ENCODE measurements around the gene IQSEC3.
"Not testable (repeated sequence)": the region's sequence is repeated elsewhere in the genome, so short reads cannot be mapped to it uniquely, and the experiment has no call there.

The IQSEC3 gene

DNA sequence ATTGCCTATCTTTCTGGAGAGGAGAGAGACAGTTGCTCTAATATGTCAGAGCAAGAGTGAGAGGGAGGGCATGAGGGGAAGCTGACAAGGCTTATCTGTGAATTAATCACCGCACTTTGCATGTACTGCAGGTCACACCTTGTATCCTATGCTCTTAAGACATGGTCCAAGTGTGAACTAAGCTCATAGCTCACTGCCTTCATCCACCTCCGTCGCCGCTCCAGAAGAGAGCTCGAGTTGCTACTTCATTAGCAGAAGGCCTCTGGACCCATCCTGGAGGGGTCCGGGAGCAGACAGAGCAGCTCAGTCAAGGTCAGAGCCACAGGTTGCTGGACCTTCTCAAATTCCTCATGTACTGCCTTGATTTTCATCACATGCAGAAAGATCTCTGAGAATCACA lies 14.6 kb upstream of the IQSEC3 start:
- H3K36me3 ChIP-seq (replicated peaks; ENCODE audit: insufficient read depth, low read length); H3K9ac ChIP-seq (ENCODE audit: low read length); H3F3A ChIP-seq (ENCODE audit: insufficient read depth, low read length); H3K9me2 ChIP-seq (replicated peaks; ENCODE audit: insufficient read depth, low read length); H3K27ac ChIP-seq (ENCODE audit: low read length); H3K4me1 ChIP-seq (ENCODE audit: low read length); DNase-seq; H3K79me2 ChIP-seq (ENCODE audit: low read length); H4K20me1 ChIP-seq (ENCODE audit: insufficient read depth, low read length); H3K4me3 ChIP-seq (ENCODE audit: low read length); H2AFZ ChIP-seq (ENCODE audit: low read length); H3K9me3 ChIP-seq (replicated peaks; ENCODE audit: insufficient read depth, low read length); H3K4me2 ChIP-seq (ENCODE audit: low read depth, low read length): not testable (repeated sequence)
- peaks cover 70% of the 10 kb centered on the region for H3K27me3 ChIP-seq (replicated peaks; ENCODE audit: insufficient read depth, low read length)

DNA sequence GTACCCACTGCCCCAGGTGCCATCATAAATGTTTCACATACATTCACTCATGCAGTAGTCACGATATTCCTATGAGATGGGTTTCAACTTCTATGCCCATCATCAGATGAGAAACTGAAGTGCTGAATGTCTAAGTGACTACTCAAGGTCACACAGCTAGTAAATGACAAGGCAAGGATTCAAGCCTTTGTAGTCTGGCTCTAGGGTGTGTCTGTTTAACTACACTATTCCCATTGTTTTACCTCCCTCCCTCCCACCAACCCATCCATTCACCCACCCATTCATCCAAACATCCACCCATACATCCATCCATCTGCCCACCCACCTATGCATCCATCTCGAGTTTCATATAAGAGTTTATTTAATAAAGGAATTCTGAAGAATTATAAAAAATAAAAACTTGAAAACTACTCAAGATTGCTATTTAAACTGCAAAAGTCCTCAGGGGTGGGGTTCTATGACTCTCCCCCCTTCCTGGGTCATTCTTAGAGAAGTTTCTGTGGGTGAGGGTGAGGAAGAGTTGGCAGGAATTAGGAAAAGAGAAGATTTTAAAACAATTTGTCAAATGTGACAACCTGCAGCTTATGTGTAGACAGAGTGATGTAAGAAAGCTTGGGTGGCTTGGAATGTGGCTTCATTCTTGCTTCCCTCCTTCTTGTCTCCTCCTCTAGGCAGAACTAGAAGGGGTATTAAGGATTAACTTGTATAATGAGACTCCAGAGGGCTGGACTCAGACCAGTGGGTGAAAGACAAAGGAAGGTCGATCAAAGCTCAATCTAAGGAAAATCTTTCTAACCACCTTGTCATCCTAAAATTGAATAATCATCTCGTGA lies 13.4 kb upstream of the IQSEC3 start:
- H3K36me3 ChIP-seq (replicated peaks; ENCODE audit: insufficient read depth, low read length); DNase-seq; H3K4me2 ChIP-seq (ENCODE audit: low read depth, low read length): not testable (repeated sequence)

GRCh38 chr12:53735-54730 lies 12.5 kb upstream of the IQSEC3 start:
- no peak for TF ChIP-seq EZH2 (optimal IDR thresholded peaks at IDR 0.05; ENCODE audit: low read depth, low read length)
- no peak for TF ChIP-seq CTCF (IDR thresholded peaks at IDR 0.05; ENCODE audit: low read length)
- no peak for TF ChIP-seq EZH2phosphoT487 (IDR thresholded peaks at IDR 0.05; ENCODE audit: low read length)
- H4K20me1 ChIP-seq (ENCODE audit: insufficient read depth, low read length) = no peaks in the 10 kb centered on the region
- H3K79me2 ChIP-seq (ENCODE audit: low read length) = no peaks in the 10 kb centered on the region
- H3K4me3 ChIP-seq (ENCODE audit: low read length) = no peak overlapping the region
- no peak overlapping the region for H3K27ac ChIP-seq (ENCODE audit: low read length)
- no peak overlapping the region for H2AFZ ChIP-seq (ENCODE audit: low read length)
- no peak overlapping the region for H3K4me2 ChIP-seq (ENCODE audit: low read depth, low read length)
- H3F3A ChIP-seq (ENCODE audit: insufficient read depth, low read length) = no peaks in the 10 kb centered on the region
- no peak for DNase-seq
- no peak overlapping the region for H3K9ac ChIP-seq (ENCODE audit: low read length)
- no peaks in the 10 kb centered on the region for H3K9me2 ChIP-seq (replicated peaks; ENCODE audit: insufficient read depth, low read length)
- H3K9me3 ChIP-seq (replicated peaks; ENCODE audit: insufficient read depth, low read length) = no peaks in the 10 kb centered on the region
- peaks cover 74% of the 10 kb centered on the region for H3K27me3 ChIP-seq (replicated peaks; ENCODE audit: insufficient read depth, low read length)
- no peaks in the 10 kb centered on the region for H3K36me3 ChIP-seq (replicated peaks; ENCODE audit: insufficient read depth, low read length)
- H3K4me1 ChIP-seq (ENCODE audit: low read length) = no peaks in the 10 kb centered on the region

More for the DNA sequence above, 13.4 kb upstream of the IQSEC3 start:
- H3K9me3 ChIP-seq (replicated peaks; ENCODE audit: insufficient read depth, low read length); H3K4me1 ChIP-seq (ENCODE audit: low read length); H4K20me1 ChIP-seq (ENCODE audit: insufficient read depth, low read length); H3K79me2 ChIP-seq (ENCODE audit: low read length); H3K4me3 ChIP-seq (ENCODE audit: low read length); H3K27ac ChIP-seq (ENCODE audit: low read length); H3F3A ChIP-seq (ENCODE audit: insufficient read depth, low read length); H3K9ac ChIP-seq (ENCODE audit: low read length); H3K9me2 ChIP-seq (replicated peaks; ENCODE audit: insufficient read depth, low read length); H2AFZ ChIP-seq (ENCODE audit: low read length): not testable (repeated sequence)
- peaks cover 73% of the 10 kb centered on the region for H3K27me3 ChIP-seq (replicated peaks; ENCODE audit: insufficient read depth, low read length)

GRCh38 chr12:54750-55535 lies 11.6 kb upstream of the IQSEC3 start:
- no peak overlapping the region for H2AFZ ChIP-seq (ENCODE audit: low read length)

More at GRCh38 chr12:54750-55535, 11.6 kb upstream of the IQSEC3 start:
- H3K4me3 ChIP-seq (ENCODE audit: low read length) = no peak overlapping the region
- no peaks in the 10 kb centered on the region for H3K9me2 ChIP-seq (replicated peaks; ENCODE audit: insufficient read depth, low read length)
- no peak for DNase-seq
- H3K9ac ChIP-seq (ENCODE audit: low read length) = no peak overlapping the region
- no peaks in the 10 kb centered on the region for H3K4me1 ChIP-seq (ENCODE audit: low read length)
- H3K27ac ChIP-seq (ENCODE audit: low read length) = no peak overlapping the region
- H3K4me2 ChIP-seq (ENCODE audit: low read depth, low read length) = no peak overlapping the region
- H3K9me3 ChIP-seq (replicated peaks; ENCODE audit: insufficient read depth, low read length) = no peaks in the 10 kb centered on the region
- TF ChIP-seq EZH2 (optimal IDR thresholded peaks at IDR 0.05; ENCODE audit: low read depth, low read length) (no peak), CTCF (IDR thresholded peaks at IDR 0.05; ENCODE audit: low read length) (no peak), EZH2phosphoT487 (IDR thresholded peaks at IDR 0.05; ENCODE audit: low read length) (no peak)
- H3K79me2 ChIP-seq (ENCODE audit: low read length) = no peaks in the 10 kb centered on the region
- H3F3A ChIP-seq (ENCODE audit: insufficient read depth, low read length) = no peaks in the 10 kb centered on the region
- H3K36me3 ChIP-seq (replicated peaks; ENCODE audit: insufficient read depth, low read length) = no peaks in the 10 kb centered on the region
- no peaks in the 10 kb centered on the region for H4K20me1 ChIP-seq (ENCODE audit: insufficient read depth, low read length)
- peaks cover 79% of the 10 kb centered on the region for H3K27me3 ChIP-seq (replicated peaks; ENCODE audit: insufficient read depth, low read length)
